GM23338 (cell line): ENCODE data around the gene RUNX1. TPM values are rescaled to one million over a fixed set of nuclear protein-coding genes. Genes with fewer than 3 reads are reported as not detected.

Experiments
- ATAC-seq: fragments of 200-7000 bp; cut with Tn5 transposase; 3 replicates; pipeline ENCODE4 v1.9.1; 2020
- DNase-seq: peaks from one replicate; pipeline ENCODE4 v3.0.0-alpha.2; 2015; ENCODE audit warnings: low spot score
- H2AFZ ChIP-seq: fragments of 200-600 bp; sonication (generic); 2 replicates; pipeline ENCODE4 v1.8.0; 2016; ENCODE audit warnings: antibody characterized with exemption, mild to moderate bottlenecking, moderate library complexity
- H3F3A ChIP-seq: fragments of 200-600 bp; sonication (generic); replicated peaks from 2 replicates; pipeline ENCODE4 v1.8.0; 2017; ENCODE audit warnings: antibody characterized with exemption, mixed run types, low read depth
- H3K27ac ChIP-seq: fragments of 200-600 bp; sonication (generic); 2 replicates; pipeline ENCODE4 v1.6.1; 2016; ENCODE audit warnings: low read depth
- H3K27me3 ChIP-seq: fragments of 200-600 bp; sonication (generic); 2 replicates; pipeline ENCODE4 v1.8.0; 2016; ENCODE audit warnings: mild to moderate bottlenecking, mixed run types, moderate library complexity; ENCODE audit not compliant: insufficient read depth
- H3K36me3 ChIP-seq: fragments of 200-600 bp; sonication (generic); 2 replicates; pipeline ENCODE4 v1.8.0; 2016; ENCODE audit warnings: mild to moderate bottlenecking; ENCODE audit not compliant: insufficient read depth
- H3K4me1 ChIP-seq: fragments of 200-600 bp; sonication (generic); 2 replicates; pipeline ENCODE4 v1.8.0; 2016; ENCODE audit warnings: mild to moderate bottlenecking, moderate library complexity; ENCODE audit not compliant: insufficient read depth
- H3K4me2 ChIP-seq: fragments of 200-600 bp; sonication (generic); 2 replicates; pipeline ENCODE4 v1.7.1; 2017; ENCODE audit warnings: mixed run types
- H3K4me3 ChIP-seq: fragments of 200-600 bp; sonication (generic); 2 replicates; pipeline ENCODE4 v1.6.1; 2016; ENCODE audit warnings: mixed run types
- H3K79me2 ChIP-seq: fragments of 200-600 bp; sonication (generic); replicated peaks from 2 replicates; pipeline ENCODE4 v1.8.0; 2017; ENCODE audit warnings: mild to moderate bottlenecking; ENCODE audit not compliant: insufficient read depth
- H3K9me2 ChIP-seq: fragments of 200-600 bp; sonication (generic); 2 replicates; pipeline ENCODE4 v1.8.0; 2017; ENCODE audit not compliant: insufficient read depth
- H4K20me1 ChIP-seq: fragments of 200-600 bp; sonication (generic); replicated peaks from 2 replicates; pipeline ENCODE4 v1.8.0; 2017; ENCODE audit warnings: mild to moderate bottlenecking; ENCODE audit not compliant: insufficient read depth
- H3K27ac Mint-ChIP-seq: 2 replicates; pipeline ENCODE4 v1.8.0; 2020; ENCODE audit warnings: inconsistent platforms, mild to moderate bottlenecking, moderate library complexity, mixed read lengths
- H3K27me3 Mint-ChIP-seq: 3 replicates; pipeline ENCODE4 v1.8.0; 2022; ENCODE audit warnings: low read depth, mild to moderate bottlenecking, moderate library complexity, mixed read lengths, inconsistent platforms; ENCODE audit not compliant: insufficient read depth, poor library complexity
- H3K36me3 Mint-ChIP-seq: 3 replicates; pipeline ENCODE4 v1.8.0; 2021; ENCODE audit warnings: low read depth, mild to moderate bottlenecking, inconsistent platforms, moderate library complexity, mixed read lengths
- H3K4me1 Mint-ChIP-seq: 3 replicates; pipeline ENCODE4 v1.8.0; 2020; ENCODE audit warnings: mild to moderate bottlenecking, inconsistent platforms, mixed read lengths
- H3K4me3 Mint-ChIP-seq: 3 replicates; pipeline ENCODE4 v1.8.0; 2021; ENCODE audit warnings: moderate library complexity, mild to moderate bottlenecking, inconsistent platforms, mixed read lengths
- H3K9me3 Mint-ChIP-seq: 3 replicates; pipeline ENCODE4 v1.8.0; 2020; ENCODE audit warnings: moderate library complexity, mild to moderate bottlenecking, inconsistent platforms, mixed read lengths
- CREB1 ChIP-seq: fragments of 250-450 bp; sonication (Bioruptor Pico); IDR thresholded peaks from 2 replicates; pipeline ENCODE4 v1.5.0; 2020; ENCODE audit warnings: low read depth, mild to moderate bottlenecking, moderate library complexity
- CTCF ChIP-seq, 2 experiments: fragments of 200-600 bp in 1 of 2; sonication (generic) in 1 of 2; conservative IDR thresholded peaks; 2 replicates each; pipeline versions ENCODE4 v1.5.1 to v1.6.1; 2016 to 2017; ENCODE audit warnings: antibody characterized with exemption in 2 of 2, low read depth in 2 of 2, mild to moderate bottlenecking in 2 of 2, moderate library complexity in 1 of 2
- ETS1 ChIP-seq: IDR thresholded peaks from 2 replicates; pipeline ENCODE4 v1.6.1; 2016; ENCODE audit warnings: antibody characterized with exemption
- EZH2 ChIP-seq: fragments of 200-600 bp; sonication (generic); IDR thresholded peaks from one replicate; pipeline ENCODE4 v1.8.0; 2017; ENCODE audit warnings: antibody characterized with exemption, mild to moderate bottlenecking, low read depth; ENCODE audit not compliant: unreplicated experiment
- EZH2phosphoT487 ChIP-seq: fragments of 200-600 bp; sonication (generic); IDR thresholded peaks from one replicate; pipeline ENCODE4 v1.8.1; 2018; ENCODE audit warnings: antibody characterized with exemption; ENCODE audit not compliant: unreplicated experiment
- JUNB ChIP-seq: IDR thresholded peaks from one replicate; pipeline ENCODE4 v1.6.1; 2016; ENCODE audit warnings: antibody characterized with exemption; ENCODE audit not compliant: unreplicated experiment
- POLR2AphosphoS5 ChIP-seq: IDR thresholded peaks from 2 replicates; pipeline ENCODE4 v1.6.1; 2016; ENCODE audit warnings: antibody characterized with exemption, low read depth
- STAT1 ChIP-seq: IDR thresholded peaks from one replicate; pipeline ENCODE4 v1.6.1; 2016; ENCODE audit warnings: antibody characterized with exemption; ENCODE audit not compliant: unreplicated experiment
- ZNF114 ChIP-seq: fragments of 250-450 bp; sonication (Bioruptor Pico); IDR thresholded peaks from 2 replicates; pipeline ENCODE4 v1.5.0; 2020; ENCODE audit warnings: mild to moderate bottlenecking, moderate library complexity
- ZNF331 ChIP-seq: fragments of 250-450 bp; sonication (Bioruptor Pico); IDR thresholded peaks from 2 replicates; pipeline ENCODE4 v1.5.0; 2020; ENCODE audit warnings: low read depth, mild to moderate bottlenecking, moderate library complexity
- ZNF462 ChIP-seq: fragments of 250-450 bp; sonication (Bioruptor Pico); IDR thresholded peaks from 2 replicates; pipeline ENCODE4 v1.5.0; 2020; ENCODE audit warnings: mild to moderate bottlenecking, moderate library complexity
- polyA plus RNA-seq: library from polyadenylated mRNA; unstranded; fragments of >200 nt; fragmentation: Nextera tagmentation; extraction: Ambion mirVana; gene quantifications from 2 replicates; pipeline ENCODE4 v1.2.1, GENCODE V29; 2016
- total RNA-seq: library from RNA; depleted of rRNA; stranded (reverse); fragments of >200 nt; shearing (Covaris generic); gene quantifications from 2 replicates; pipeline ENCODE4 v1.2.3, GENCODE V29; 2014

Gene RUNX1
- total and polyA plus RNA-seq, 2 experiments from 2014 or later, result 0.29 to 1.1 TPM

GRCh38 chr21:34859976-34860653 lies 189.0 kb downstream of the RUNX1 start (continued):
- TF ChIP-seq ZNF114 (CRISPR knock-in tag), result no peak
- no peak for TF ChIP-seq CTCF (conservative IDR thresholded peaks at IDR 0.05; ENCODE audit: low read depth in 2 of 2)
- TF ChIP-seq EZH2phosphoT487, result no peak
- TF ChIP-seq EZH2, result no peak

GRCh38 chr21:34858559-34858958 lies 190.5 kb downstream of the RUNX1 start:
- Histone ChIP-seq H3K27me3 (0 out of 2 replicates have a peak, but pooled peaks cover 9% of the 10 kb centered on the region), H3K4me3 (no peak overlapping the region), H3K4me1 (no peaks in the 10 kb centered on the region), H3K79me2 (no peaks in the 10 kb centered on the region), H3K36me3 (no peaks in the 10 kb centered on the region), H3K27ac (no peak overlapping the region), H2AFZ (no peak overlapping the region), H3K4me2 (no peak overlapping the region), H3F3A (no peaks in the 10 kb centered on the region), H3K9me2 (no peaks in the 10 kb centered on the region), H4K20me1 (no peaks in the 10 kb centered on the region)
- DNase-seq (no peak), ATAC-seq (no peak)
- no peak overlapping the region for H3K27ac Mint-ChIP-seq
- peaks cover 9% of the 10 kb centered on the region for H3K27me3 Mint-ChIP-seq
- peaks cover 4% of the 10 kb centered on the region; the same call in 2 of the 3 replicates for H3K4me1 Mint-ChIP-seq
- no peaks in the 10 kb centered on the region for H3K9me3 Mint-ChIP-seq
- no peaks in the 10 kb centered on the region for H3K36me3 Mint-ChIP-seq
- H3K4me3 Mint-ChIP-seq, result no peak overlapping the region
- no peak for TF ChIP-seq EZH2phosphoT487
- TF ChIP-seq ZNF331 (CRISPR knock-in tag), result no peak
- no peak for TF ChIP-seq CREB1 (CRISPR knock-in tag)
- no peak for TF ChIP-seq ZNF114 (CRISPR knock-in tag)
- TF ChIP-seq ETS1, result no peak
- TF ChIP-seq EZH2, result no peak
- no peak for TF ChIP-seq ZNF462 (CRISPR knock-in tag)
- no peak for TF ChIP-seq JUNB
- no peak for TF ChIP-seq POLR2AphosphoS5
- no peak for TF ChIP-seq CTCF (conservative IDR thresholded peaks at IDR 0.05; ENCODE audit: low read depth in 2 of 2)
- TF ChIP-seq STAT1, result no peak
